ENCODE results near the gene SLC27A4. TPM values are rescaled to one million over a fixed set of nuclear protein-coding genes. Genes with fewer than 3 reads are reported as not detected.

Gene SLC27A4
- total RNA-seq, 4 donors from 2014 or later: 52.0 to 78.1 (median 63.0) TPM

- H3K36me3 ChIP-seq: no peaks in the 10 kb centered on the region
- H3K27ac ChIP-seq: no peak overlapping the region
- no peaks in the 10 kb centered on the region for H3K27me3 ChIP-seq
- H3K4me1 ChIP-seq: peaks cover 14% of the 10 kb centered on the region
- DNase-seq (ENCODE audit: low spot score in 2 of 2): no peak
- TF ChIP-seq CTCF (IDR thresholded peaks at IDR 0.05) (no peak), EP300 (IDR thresholded peaks at IDR 0.05) (no peak), POLR2AphosphoS5 (IDR thresholded peaks at IDR 0.05) (no peak), POLR2A (IDR thresholded peaks at IDR 0.05) (no peak)
- H3K4me3 ChIP-seq: no peak overlapping the region
- H3K9me3 ChIP-seq: no peaks in the 10 kb centered on the region
- WGBS: 87% methylated on average over 14 of the region's 16 CpGs
These were observed 43.7 kb upstream of the SLC27A4 start for GRCh38 chr9:128296340-128297220.

GRCh38 chr9:128297221-128297773 is 43.0 kb upstream of the SLC27A4 start:
- 100% methylated on average over 2 of the region's 2 CpGs for WGBS
- H3K9me3 ChIP-seq: no peaks in the 10 kb centered on the region
- peaks cover 14% of the 10 kb centered on the region for H3K4me1 ChIP-seq
- H3K4me3 ChIP-seq: no peak overlapping the region
- H3K27ac ChIP-seq: no peak overlapping the region
- no peaks in the 10 kb centered on the region for H3K36me3 ChIP-seq
- no peak for DNase-seq (ENCODE audit: low spot score in 2 of 2)
- no peak for TF ChIP-seq POLR2AphosphoS5 (IDR thresholded peaks at IDR 0.05)
- TF ChIP-seq EP300 (IDR thresholded peaks at IDR 0.05): no peak
- no peak for TF ChIP-seq POLR2A (IDR thresholded peaks at IDR 0.05)
- TF ChIP-seq CTCF (IDR thresholded peaks at IDR 0.05): no peak
- no peaks in the 10 kb centered on the region for H3K27me3 ChIP-seq

- TF ChIP-seq EP300 (IDR thresholded peaks at IDR 0.05) (no peak), POLR2A (IDR thresholded peaks at IDR 0.05) (no peak), CTCF (IDR thresholded peaks at IDR 0.05) (no peak), POLR2AphosphoS5 (IDR thresholded peaks at IDR 0.05) (no peak)
- DNase-seq (ENCODE audit: low spot score in 2 of 2): no peak
- Histone ChIP-seq H3K4me3 (no peak overlapping the region), H3K27ac (peak overlapping the region; percentile 61), H3K9me3 (no peaks in the 10 kb centered on the region), H3K36me3 (no peaks in the 10 kb centered on the region), H3K4me1 (peaks cover 16% of the 10 kb centered on the region), H3K27me3 (no peaks in the 10 kb centered on the region)
- WGBS: 57% methylated on average over 20 of the region's 20 CpGs
These were observed 41.5 kb upstream of the SLC27A4 start for GRCh38 chr9:128298535-128299482.

- Histone ChIP-seq H3K27me3 (no peaks in the 10 kb centered on the region), H3K9me3 (no peaks in the 10 kb centered on the region), H3K4me1 (peaks cover 29% of the 10 kb centered on the region), H3K4me3 (no peak overlapping the region), H3K36me3 (peaks cover 12% of the 10 kb centered on the region), H3K27ac (peak overlapping the region; percentile 34)
- DNase-seq (ENCODE audit: low spot score in 2 of 2): no peak
- 65% methylated on average over 9 of the region's 9 CpGs for WGBS
- no peak for TF ChIP-seq POLR2A (IDR thresholded peaks at IDR 0.05)
- TF ChIP-seq CTCF (IDR thresholded peaks at IDR 0.05): no peak
- no peak for TF ChIP-seq POLR2AphosphoS5 (IDR thresholded peaks at IDR 0.05)
- no peak for TF ChIP-seq EP300 (IDR thresholded peaks at IDR 0.05)
These were observed 36.0 kb upstream of the SLC27A4 start for GRCh38 chr9:128304136-128304970.
